SK-N-MC (cell line): ENCODE measurements around the gene RNASE8.

ENCODE experiments used
- EZH2 ChIP-seq: fragments of 200-600 bp; sonication (generic); IDR thresholded peaks from one replicate; pipeline ENCODE4 v1.6.1; 2017; ENCODE audit warnings: antibody characterized with exemption
- FOXP2 ChIP-seq: optimal IDR thresholded peaks from 2 replicates; pipeline ENCODE3; 2011; ENCODE audit warnings: mild to moderate bottlenecking, moderate library complexity; ENCODE audit not compliant: insufficient read depth; ENCODE audit errors: extremely low read length, control extremely low read depth
- POLR2AphosphoS5 ChIP-seq: IDR thresholded peaks from 2 replicates; pipeline ENCODE4 v1.6.1; 2012; ENCODE audit warnings: mild to moderate bottlenecking, low read depth, low read length, borderline replicate concordance

DNA sequence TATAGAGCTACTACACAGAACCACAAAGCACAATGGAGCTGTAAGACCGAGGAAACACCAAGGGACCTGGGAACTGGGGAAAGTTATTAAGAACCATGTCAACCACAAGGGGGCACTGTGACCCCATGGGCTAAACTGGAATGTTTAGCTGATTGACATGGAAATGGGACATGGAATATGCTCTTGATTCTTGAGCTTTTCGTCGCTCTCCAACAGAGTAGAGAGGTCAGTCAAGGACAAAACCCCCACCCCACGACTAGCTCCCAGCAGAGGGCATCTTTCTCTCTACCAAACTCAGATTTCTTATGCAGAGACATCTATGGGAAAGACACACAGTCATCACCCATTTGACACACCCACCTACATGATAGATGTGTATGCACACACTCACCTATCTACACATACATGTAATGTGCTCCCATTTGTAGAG is 42.8 kb upstream of the RNASE8 start:
- no peak for TF ChIP-seq POLR2AphosphoS5
- no peak for TF ChIP-seq EZH2
- TF ChIP-seq FOXP2: no peak
